H9 (cell line): Measurements from ENCODE around the gene IGF1R. TPM values are rescaled to one million over a fixed set of nuclear protein-coding genes. Genes with fewer than 3 reads are reported as not detected.

Experiments used
- DNase-seq: peaks from one replicate; pipeline ENCODE4 v3.0.0-alpha.2; 2017
- H2AFZ ChIP-seq: one replicate; pipeline ENCODE4 v1.6.1; 2013; ENCODE audit warnings: mild to moderate bottlenecking, low read length, control low read depth, moderate library complexity
- H2AK5ac ChIP-seq: 2 replicates; pipeline ENCODE4 v1.6.1; 2013; ENCODE audit warnings: low read length, control low read depth, mixed read lengths; ENCODE audit not compliant: insufficient read length
- H2BK120ac ChIP-seq: one replicate; pipeline ENCODE4 v1.6.1; 2013; ENCODE audit warnings: low read depth, mild to moderate bottlenecking, low read length, control low read depth, inconsistent platforms; ENCODE audit not compliant: poor library complexity, severe bottlenecking
- H2BK12ac ChIP-seq: 2 replicates; pipeline ENCODE4 v1.6.1; 2013; ENCODE audit warnings: low read length, control low read depth, mixed read lengths, low read depth; ENCODE audit not compliant: insufficient read length
- H2BK15ac ChIP-seq: 2 replicates; pipeline ENCODE4 v1.6.1; 2013; ENCODE audit warnings: low read depth, low read length, control low read depth
- H2BK20ac ChIP-seq: one replicate; pipeline ENCODE4 v1.6.1; 2013; ENCODE audit warnings: low read depth, mild to moderate bottlenecking, low read length, control low read depth, inconsistent platforms; ENCODE audit not compliant: poor library complexity, severe bottlenecking
- H2BK5ac ChIP-seq: 2 replicates; pipeline ENCODE4 v1.6.1; 2013; ENCODE audit warnings: low read length, control low read depth, mixed read lengths; ENCODE audit not compliant: insufficient read length
- H3K14ac ChIP-seq: 2 replicates; pipeline ENCODE4 v1.6.1; 2013; ENCODE audit warnings: low read length, control low read depth; ENCODE audit not compliant: insufficient read depth
- H3K18ac ChIP-seq: 2 replicates; pipeline ENCODE4 v1.6.1; 2013; ENCODE audit warnings: low read depth, mild to moderate bottlenecking, mixed read lengths, low read length, control low read depth; ENCODE audit not compliant: insufficient read length
- H3K23ac ChIP-seq: 2 replicates; pipeline ENCODE4 v1.6.1; 2013; ENCODE audit warnings: low read length, control low read depth, mixed read lengths, low read depth; ENCODE audit not compliant: insufficient read length
- H3K23me2 ChIP-seq: 2 replicates; pipeline ENCODE4 v1.6.1; 2013; ENCODE audit warnings: low read depth, mild to moderate bottlenecking, mixed read lengths, low read length, control low read depth; ENCODE audit not compliant: insufficient read length, poor library complexity, severe bottlenecking
- H3K27ac ChIP-seq: 2 replicates; pipeline ENCODE4 v1.5.1; 2013; ENCODE audit warnings: low read length, control low read depth, mixed read lengths, low read depth; ENCODE audit not compliant: insufficient read length
- H3K27me3 ChIP-seq: 2 replicates; pipeline ENCODE4 v1.6.1; 2013; ENCODE audit warnings: low read length, control low read depth, inconsistent platforms; ENCODE audit not compliant: insufficient read depth
- H3K4ac ChIP-seq: 2 replicates; pipeline ENCODE4 v1.6.1; 2013; ENCODE audit warnings: low read depth, mild to moderate bottlenecking, control low read depth, inconsistent platforms, low read length, moderate library complexity
- H3K4me1 ChIP-seq: 2 replicates; pipeline ENCODE4 v1.6.1; 2013; ENCODE audit warnings: low read length, control low read depth, inconsistent platforms; ENCODE audit not compliant: insufficient read depth
- H3K4me2 ChIP-seq: 2 replicates; pipeline ENCODE4 v1.6.1; 2013; ENCODE audit warnings: low read length, control low read depth, mixed read lengths; ENCODE audit not compliant: insufficient read length, insufficient read depth
- H3K56ac ChIP-seq: 2 replicates; pipeline ENCODE4 v1.6.1; 2013; ENCODE audit warnings: low read depth, mild to moderate bottlenecking, mixed read lengths, low read length, control low read depth; ENCODE audit not compliant: insufficient read length
- H3K79me1 ChIP-seq: 2 replicates; pipeline ENCODE4 v1.6.1; 2013; ENCODE audit warnings: low read depth, mild to moderate bottlenecking, moderate library complexity, low read length, control low read depth, inconsistent platforms; ENCODE audit not compliant: insufficient read depth, poor library complexity, severe bottlenecking
- H3K79me2 ChIP-seq: 2 replicates; pipeline ENCODE4 v1.6.1; 2013; ENCODE audit warnings: low read length, control low read depth, inconsistent platforms; ENCODE audit not compliant: insufficient read depth
- H3K9ac ChIP-seq: 2 replicates; pipeline ENCODE4 v1.6.1; 2013; ENCODE audit warnings: low read length, control low read depth, mixed read lengths; ENCODE audit not compliant: insufficient read length; ENCODE audit errors: extremely low read depth
- H3K9me3 ChIP-seq: one replicate; pipeline ENCODE4 v1.6.1; 2013; ENCODE audit warnings: low read depth, low read length, inconsistent platforms; ENCODE audit not compliant: control insufficient read depth
- H3T11ph ChIP-seq: one replicate; pipeline ENCODE4 v1.6.1; 2013; ENCODE audit warnings: mild to moderate bottlenecking, low read length, control low read depth, inconsistent platforms
- H4K20me1 ChIP-seq: one replicate; pipeline ENCODE4 v1.6.1; 2013; ENCODE audit not compliant: control insufficient read depth, insufficient read length, insufficient read depth
- H4K5ac ChIP-seq: 2 replicates; pipeline ENCODE4 v1.6.1; 2013; ENCODE audit warnings: low read depth, mild to moderate bottlenecking, mixed read lengths, low read length, control low read depth; ENCODE audit not compliant: insufficient read length
- H4K8ac ChIP-seq: replicated peaks from 2 replicates; pipeline ENCODE4 v1.6.1; 2013; ENCODE audit warnings: low read length, control low read depth, mixed read lengths, low read depth; ENCODE audit not compliant: insufficient read length
- H4K91ac ChIP-seq: 2 replicates; pipeline ENCODE4 v1.6.1; 2013; ENCODE audit warnings: low read depth, mild to moderate bottlenecking, moderate library complexity, mixed read lengths, low read length, control low read depth; ENCODE audit not compliant: insufficient read length
- H3K27ac Mint-ChIP-seq, 3 experiments: 2 replicates in 2 of 3; 3 replicates in 1 of 3; pipeline ENCODE4 v1.8.0; 2020 to 2021; ENCODE audit warnings: mixed read lengths in 3 of 3, mild to moderate bottlenecking in 1 of 3, moderate library complexity in 1 of 3
- H3K27me3 Mint-ChIP-seq: 2 replicates; pipeline ENCODE4 v1.8.0; 2021; ENCODE audit warnings: low read depth, mild to moderate bottlenecking, moderate library complexity, mixed read lengths
- H3K36me3 Mint-ChIP-seq, 3 experiments: 2 replicates in 2 of 3; 3 replicates in 1 of 3; pipeline ENCODE4 v1.8.0; 2020 to 2021; ENCODE audit warnings: low read depth in 3 of 3, mixed read lengths in 3 of 3; ENCODE audit not compliant: insufficient read depth in 1 of 3
- H3K4me1 Mint-ChIP-seq, 2 experiments: 2 replicates each; pipeline ENCODE4 v1.8.0; 2020; ENCODE audit warnings: mixed read lengths in 2 of 2
- H3K4me3 Mint-ChIP-seq, 2 experiments: 2 replicates in 1 of 2; 3 replicates in 1 of 2; pipeline ENCODE4 v1.8.0; 2020 to 2021; ENCODE audit warnings: mild to moderate bottlenecking in 2 of 2, mixed read lengths in 2 of 2, moderate library complexity in 1 of 2
- H3K9me3 Mint-ChIP-seq, 2 experiments: 2 replicates in 1 of 2; 3 replicates in 1 of 2; pipeline ENCODE4 v1.8.0; 2020; ENCODE audit warnings: mild to moderate bottlenecking in 2 of 2, mixed read lengths in 2 of 2, moderate library complexity in 1 of 2
- CTCF ChIP-seq: fragments of 200-600 bp; sonication (generic); conservative IDR thresholded peaks from 3 replicates; pipeline ENCODE4 v1.8.0; 2021; ENCODE audit warnings: antibody characterized with exemption, mild to moderate bottlenecking
- WGBS: extraction: QIAGEN DNeasy Blood & Tissue Kit; methylation state at CpG from one replicate; pipeline ENCODE4 v1.1.7; 2013; ENCODE audit warnings: missing lambda C conversion rate, low lambda C conversion rate, mixed read lengths; ENCODE audit not compliant: insufficient read length; ENCODE audit errors: extremely low coverage; 5-methylcytosine and 5-hydroxymethylcytosine counted together
- total RNA-seq: library from RNA; stranded (reverse); gene quantifications from 2 replicates; pipeline ENCODE4 v1.2.1, GENCODE V29; 2021

The IGF1R gene
- total RNA-seq, 1 experiment from 2014 or later, result 70.0 TPM

- no peak overlapping the region for H3K9ac ChIP-seq
Measured at GRCh38 chr15:98841419-98841970, 193.2 kb downstream of the IGF1R start.

More at GRCh38 chr15:98841419-98841970, 193.2 kb downstream of the IGF1R start:
- no peaks in the 10 kb centered on the region for H3K23me2 ChIP-seq
- H2BK5ac ChIP-seq, result no peak overlapping the region
- no CpG with 5 or more reads among the region's 4 CpGs for WGBS
- H3K4ac ChIP-seq, result no peak overlapping the region
- no peak overlapping the region for H2BK120ac ChIP-seq
- H3K4me1 Mint-ChIP-seq, result peaks cover 50 to 54% of the 10 kb centered on the region in 2 experiments
- H3K56ac ChIP-seq, result no peak overlapping the region
- H3K4me3 Mint-ChIP-seq, result no peak overlapping the region
- peak overlapping the region; percentile 35 to 62 (median 57); a peak in 3 of 7 replicates for H3K27ac Mint-ChIP-seq
- H3K14ac ChIP-seq, result no peak overlapping the region
- H2BK20ac ChIP-seq, result no peak overlapping the region
- H3K23ac ChIP-seq, result no peak overlapping the region
- no peak overlapping the region for H2BK15ac ChIP-seq
- H3K4me1 ChIP-seq, result peaks cover 3% of the 10 kb centered on the region; the same call in 1 of the 2 replicates
- H3K36me3 Mint-ChIP-seq, result peaks cover 2 to 10% (median 9%) of the 10 kb centered on the region in 3 experiments; a peak in 4 of 7 replicates
- H4K8ac ChIP-seq, result no peak overlapping the region
- no peak overlapping the region for H3K18ac ChIP-seq
- H3K9me3 ChIP-seq, result no peaks in the 10 kb centered on the region
- no peak overlapping the region for H4K91ac ChIP-seq
- H3K9me3 Mint-ChIP-seq, result no peaks in the 10 kb centered on the region
- no peak overlapping the region for H3K27ac ChIP-seq
- H3T11ph ChIP-seq, result no peak overlapping the region
- H3K79me2 ChIP-seq, result peaks cover 11% of the 10 kb centered on the region; the same call in 1 of the 2 replicates
- no peaks in the 10 kb centered on the region for H3K27me3 ChIP-seq
- no peak overlapping the region for H2BK12ac ChIP-seq
- DNase-seq, result no peak
- no peak for TF ChIP-seq CTCF
- no peaks in the 10 kb centered on the region for H4K20me1 ChIP-seq
- H4K5ac ChIP-seq, result no peak overlapping the region
- H2AFZ ChIP-seq, result no peak overlapping the region
- no peaks in the 10 kb centered on the region for H3K27me3 Mint-ChIP-seq
- H3K4me2 ChIP-seq, result no peak overlapping the region
- no peaks in the 10 kb centered on the region for H3K79me1 ChIP-seq
- H2AK5ac ChIP-seq, result no peak overlapping the region
